Heart left ventricle (tissue), 13 donors: ENCODE data around the gene CHN2.

ENCODE experiments used
- CTCF ChIP-seq, 12 donors: fragments of 200-600 bp; sonication (generic) in 4 of 12; IDR thresholded peaks; one replicate each; pipeline versions ENCODE4 v1.5.0 to v1.8.0; 2018 to 2022; ENCODE audit warnings: antibody characterized with exemption in 12 of 12, mild to moderate bottlenecking in 5 of 12
- POLR2A ChIP-seq, 2 donors: fragments of 450-650 bp; IDR thresholded peaks; one replicate each; pipeline ENCODE4 v1.6.1; 2017; ENCODE audit warnings: antibody characterized with exemption in 2 of 2, mild to moderate bottlenecking in 2 of 2, moderate library complexity in 2 of 2
- donor health status: ischemic (EF 13 %, LVEDD 7.1; RV severe dilation, severe dysfunction).
- donor health status: DM: no; HTN: yes; CAD: no.
- donor health status: DM: no; HTN: no; CAD: no.
- donor health status: ischemic (EF 25% LVEDD 6.9; RV normal size, moderate dysfunction).
- donor health status: ischemic (EF 25% LVEDD 5.7; RV mildly dilated, moderate dysfunction).
- donor health status: ischemic (EF 35%, LVEDD 5.7; RV mildly dilated, moderate dysfunction).
- donor health status: nonischemic (EF 11% LVEDD 7.7; RV severe dilation, severe dysfunction).
- donor health status: DM: yes; HTN: yes; CAD: no.
- donor health status: PGD.
- donor health status: ischemic (EF 29% LVEDD 5.4; RV normal size, mild dysfunction).
- donor health status: nonischemic (EF 23%, LVEDD 6.1; RV moderate dilation, normal function).

- TF ChIP-seq CTCF (IDR thresholded peaks at IDR 0.05) (no peak), POLR2A (IDR thresholded peaks at IDR 0.05) (no peak)
These were observed 291.7 kb downstream of the CHN2 start for GRCh38 chr7:29486191-29486700.
